HepG2 (cell line): ENCODE results near the gene METTL16. TPM values are rescaled to one million over a fixed set of nuclear protein-coding genes. Genes with fewer than 3 reads are reported as not detected.

Experiments used
- ATF3 ChIP-seq: sonication (generic); formaldehyde crosslinking; IDR thresholded peaks from 2 replicates; pipeline ENCODE4 v1.4.0; 2020; ENCODE audit warnings: missing genetic modification reagents
- CCAR2 ChIP-seq: fragments of 200-400 bp; formaldehyde crosslinking; optimal IDR thresholded peaks from 2 replicates; pipeline ENCODE3; 2018; ENCODE audit warnings: low read depth, mild to moderate bottlenecking, low read length, moderate library complexity
- CERS6 ChIP-seq: sonication (generic); formaldehyde crosslinking; IDR thresholded peaks from 2 replicates; pipeline ENCODE4 v1.5.0; 2020; ENCODE audit warnings: missing genetic modification reagents
- DPF2 ChIP-seq: sonication (generic); formaldehyde crosslinking; IDR thresholded peaks from 2 replicates; pipeline ENCODE4 v1.4.0; 2020; ENCODE audit warnings: mild to moderate bottlenecking, low read depth, missing genetic modification reagents, borderline replicate concordance
- DR1 ChIP-seq: sonication (generic); formaldehyde crosslinking; IDR thresholded peaks from 2 replicates; pipeline ENCODE4 v1.8.0; 2021; ENCODE audit warnings: mild to moderate bottlenecking, missing genetic modification reagents, inconsistent platforms
- ETV6 ChIP-seq: sonication (generic); formaldehyde crosslinking; conservative IDR thresholded peaks from 2 replicates; pipeline ENCODE4 v1.4.0; 2020; ENCODE audit warnings: missing genetic modification reagents
- KLF15 ChIP-seq: sonication (generic); formaldehyde crosslinking; IDR thresholded peaks from 2 replicates; pipeline ENCODE4 v1.8.1; 2023; ENCODE audit warnings: borderline replicate concordance, mild to moderate bottlenecking, inconsistent platforms, missing genetic modification reagents, mixed read lengths
- NR0B2 ChIP-seq: sonication (generic); formaldehyde crosslinking; IDR thresholded peaks from 2 replicates; pipeline ENCODE4 v1.4.0; 2020; ENCODE audit warnings: mild to moderate bottlenecking, missing genetic modification reagents
- PRDM10 ChIP-seq: sonication (generic); formaldehyde crosslinking; IDR thresholded peaks from 2 replicates; pipeline ENCODE4 v1.4.0; 2020; ENCODE audit warnings: low read depth, missing genetic modification reagents
- RELA ChIP-seq: sonication (generic); formaldehyde crosslinking; IDR thresholded peaks from 2 replicates; pipeline ENCODE4 v1.4.0; 2020; ENCODE audit warnings: missing genetic modification reagents
- REXO4 ChIP-seq: sonication (generic); formaldehyde crosslinking; IDR thresholded peaks from 2 replicates; pipeline ENCODE4 v1.8.0; 2022; ENCODE audit warnings: missing genetic modification reagents, mild to moderate bottlenecking, borderline replicate concordance
- SP140L ChIP-seq: sonication (generic); formaldehyde crosslinking; IDR thresholded peaks from 2 replicates; pipeline ENCODE4 v1.4.0; 2020; ENCODE audit warnings: missing genetic modification reagents, borderline replicate concordance
- TARDBP ChIP-seq: sonication (generic); formaldehyde crosslinking; IDR thresholded peaks from 2 replicates; pipeline ENCODE4 v1.8.0; 2022; ENCODE audit warnings: mild to moderate bottlenecking, missing genetic modification reagents
- ZNF484 ChIP-seq: sonication (generic); formaldehyde crosslinking; IDR thresholded peaks from 2 replicates; pipeline ENCODE4 v1.5.1; 2020; ENCODE audit warnings: mild to moderate bottlenecking, low read depth, missing genetic modification reagents, borderline replicate concordance
- ZNF549 ChIP-seq: sonication (generic); formaldehyde crosslinking; IDR thresholded peaks from 2 replicates; pipeline ENCODE4 v1.5.0; 2020; ENCODE audit warnings: missing genetic modification reagents
- ZNF557 ChIP-seq: sonication (generic); formaldehyde crosslinking; IDR thresholded peaks from 2 replicates; pipeline ENCODE4 v1.4.0; 2020; ENCODE audit warnings: missing genetic modification reagents
- ZSCAN30 ChIP-seq: sonication (generic); formaldehyde crosslinking; IDR thresholded peaks from 2 replicates; pipeline ENCODE4 v1.5.0; 2020; ENCODE audit warnings: mild to moderate bottlenecking, missing genetic modification reagents
- polyA plus RNA-seq, 8 experiments: library from polyadenylated mRNA; depleted of rRNA in 3 of 8; stranded (reverse) in 7 of 8; unstranded in 1 of 8; fragments of >200 nt; fragmentation: Illumina TruSeq in 4 of 8; extraction: Trizol in 4 of 8; gene quantifications; 2 replicates each; pipeline versions ENCODE4 v1.2.1 to v1.2.3, GENCODE V29; 2011 to 2016; ENCODE audit warnings: low read depth in 4 of 8, missing spikeins in 1 of 8, mixed read lengths in 1 of 8; ENCODE audit not compliant: insufficient read depth in 1 of 8
- total RNA-seq, 5 experiments: library from RNA; depleted of rRNA; stranded (reverse); fragments of >200 nt; fragmentation: Illumina TruSeq; extraction: Trizol; gene quantifications; 2 replicates each; pipeline ENCODE4 v1.2.3, GENCODE V29; 2016; ENCODE audit warnings: low read depth in 1 of 5
- TF ChIP-seq, protein P1 (sequence below): sonication (generic); formaldehyde crosslinking; IDR thresholded peaks from 2 replicates; pipeline ENCODE4 v1.5.0; 2020; ENCODE audit warnings: mild to moderate bottlenecking, missing genetic modification reagents, borderline replicate concordance

METTL16 gene
- total and polyA plus RNA-seq, 2 of the 13 experiments (the other 11 are each of a cell fraction or from before 2014, with no cell fraction given): 11.6 to 18.5 TPM

GRCh38 chr17:2399572-2400473, 111.9 kb downstream of the METTL16 start (continued):
- TF ChIP-seq DPF2 (no peak), ETV6 (CRISPR knock-in tag) (peak; percentile 68), ZNF484 (no peak), ZSCAN30 (no peak), RELA (CRISPR knock-in tag) (no peak), KLF15 (CRISPR knock-in tag) (no peak), REXO4 (CRISPR knock-in tag) (no peak), TARDBP (CRISPR knock-in tag) (peak; percentile 64; the same call in 1 of the 2 replicates), ZNF557 (CRISPR knock-in tag) (no peak), ZNF549 (CRISPR knock-in tag) (no peak), ATF3 (peak; percentile 51; the same call in 1 of the 2 replicates), CERS6 (CRISPR knock-in tag) (no peak), NR0B2 (CRISPR knock-in tag) (peak; percentile 82; the same call in 1 of the 2 replicates), PRDM10 (CRISPR knock-in tag) (no peak; the same call in 1 of the 2 replicates), CCAR2 (no peak), SP140L (no peak), DR1 (peak; percentile 73; the same call in 1 of the 2 replicates)
- TF ChIP-seq, protein P1, sequence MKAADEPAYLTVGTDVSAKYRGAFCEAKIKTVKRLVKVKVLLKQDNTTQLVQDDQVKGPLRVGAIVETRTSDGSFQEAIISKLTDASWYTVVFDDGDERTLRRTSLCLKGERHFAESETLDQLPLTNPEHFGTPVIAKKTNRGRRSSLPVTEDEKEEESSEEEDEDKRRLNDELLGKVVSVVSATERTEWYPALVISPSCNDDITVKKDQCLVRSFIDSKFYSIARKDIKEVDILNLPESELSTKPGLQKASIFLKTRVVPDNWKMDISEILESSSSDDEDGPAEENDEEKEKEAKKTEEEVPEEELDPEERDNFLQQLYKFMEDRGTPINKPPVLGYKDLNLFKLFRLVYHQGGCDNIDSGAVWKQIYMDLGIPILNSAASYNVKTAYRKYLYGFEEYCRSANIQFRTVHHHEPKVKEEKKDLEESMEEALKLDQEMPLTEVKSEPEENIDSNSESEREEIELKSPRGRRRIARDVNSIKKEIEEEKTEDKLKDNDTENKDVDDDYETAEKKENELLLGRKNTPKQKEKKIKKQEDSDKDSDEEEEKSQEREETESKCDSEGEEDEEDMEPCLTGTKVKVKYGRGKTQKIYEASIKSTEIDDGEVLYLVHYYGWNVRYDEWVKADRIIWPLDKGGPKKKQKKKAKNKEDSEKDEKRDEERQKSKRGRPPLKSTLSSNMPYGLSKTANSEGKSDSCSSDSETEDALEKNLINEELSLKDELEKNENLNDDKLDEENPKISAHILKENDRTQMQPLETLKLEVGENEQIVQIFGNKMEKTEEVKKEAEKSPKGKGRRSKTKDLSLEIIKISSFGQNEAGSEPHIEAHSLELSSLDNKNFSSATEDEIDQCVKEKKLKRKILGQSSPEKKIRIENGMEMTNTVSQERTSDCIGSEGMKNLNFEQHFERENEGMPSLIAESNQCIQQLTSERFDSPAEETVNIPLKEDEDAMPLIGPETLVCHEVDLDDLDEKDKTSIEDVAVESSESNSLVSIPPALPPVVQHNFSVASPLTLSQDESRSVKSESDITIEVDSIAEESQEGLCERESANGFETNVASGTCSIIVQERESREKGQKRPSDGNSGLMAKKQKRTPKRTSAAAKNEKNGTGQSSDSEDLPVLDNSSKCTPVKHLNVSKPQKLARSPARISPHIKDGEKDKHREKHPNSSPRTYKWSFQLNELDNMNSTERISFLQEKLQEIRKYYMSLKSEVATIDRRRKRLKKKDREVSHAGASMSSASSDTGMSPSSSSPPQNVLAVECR: peak; percentile 98
